Right forelimb (tissue), 1 donor: ENCODE results near the gene BRME1.
"Not testable (repeated sequence)": the region's sequence is repeated elsewhere in the genome, so short reads cannot be mapped to it uniquely, and the experiment has no call there.

Source experiments
- DNase-seq: peaks from one replicate; pipeline ENCODE4 v3.0.0-alpha.2; 2018

Gene BRME1

GRCh38 chr19:13864667-13865570 lies 41.0 kb downstream of the BRME1 start:
- DNase-seq, result no peak

- no peak for DNase-seq
These were observed 41.8 kb downstream of the BRME1 start for GRCh38 chr19:13864046-13864666.

GRCh38 chr19:13861714-13862531 lies 44.0 kb downstream of the BRME1 start:
- DNase-seq, result peak; percentile 98

- DNase-seq, result no peak
These were observed 44.6 kb downstream of the BRME1 start for GRCh38 chr19:13861392-13861713.

- no peak for DNase-seq
These were observed 45.1 kb downstream of the BRME1 start for GRCh38 chr19:13860679-13861391.

GRCh38 chr19:13859361-13859880 lies 46.5 kb downstream of the BRME1 start:
- no peak for DNase-seq

GRCh38 chr19:13856497-13856896 lies 49.4 kb downstream of the BRME1 start:
- no peak for DNase-seq

- not testable (repeated sequence) for DNase-seq
These were observed 53.7 kb downstream of the BRME1 start for GRCh38 chr19:13852171-13852707.

- DNase-seq, result not testable (repeated sequence)
These were observed 54.2 kb downstream of the BRME1 start for GRCh38 chr19:13851734-13852114.

- DNase-seq, result peak; percentile 86
These were observed 54.8 kb downstream of the BRME1 start for GRCh38 chr19:13850910-13851733.

- DNase-seq, result peak; percentile 93
These were observed 55.7 kb downstream of the BRME1 start for GRCh38 chr19:13849991-13850909.

- no peak for DNase-seq
These were observed 56.9 kb downstream of the BRME1 start for GRCh38 chr19:13848798-13849676.

- no peak for DNase-seq
These were observed 57.6 kb downstream of the BRME1 start for GRCh38 chr19:13848340-13848677.

- peak; percentile 98 for DNase-seq
These were observed 58.2 kb downstream of the BRME1 start for GRCh38 chr19:13847407-13848339.

GRCh38 chr19:13846557-13847406 lies 59.1 kb downstream of the BRME1 start:
- peak; percentile 98 for DNase-seq

- no peak for DNase-seq
These were observed 61.7 kb downstream of the BRME1 start for GRCh38 chr19:13844130-13844631.
